GM18511 (cell line): ENCODE measurements around the gene MTA3.

Source experiments
- ATAC-seq: cut with Tn5 transposase; IDR thresholded peaks from one replicate; pipeline ENCODE4 v1.9.1; 2021; ENCODE audit warnings: mild to moderate bottlenecking, moderate library complexity; ENCODE audit not compliant: unreplicated experiment

The MTA3 gene

DNA sequence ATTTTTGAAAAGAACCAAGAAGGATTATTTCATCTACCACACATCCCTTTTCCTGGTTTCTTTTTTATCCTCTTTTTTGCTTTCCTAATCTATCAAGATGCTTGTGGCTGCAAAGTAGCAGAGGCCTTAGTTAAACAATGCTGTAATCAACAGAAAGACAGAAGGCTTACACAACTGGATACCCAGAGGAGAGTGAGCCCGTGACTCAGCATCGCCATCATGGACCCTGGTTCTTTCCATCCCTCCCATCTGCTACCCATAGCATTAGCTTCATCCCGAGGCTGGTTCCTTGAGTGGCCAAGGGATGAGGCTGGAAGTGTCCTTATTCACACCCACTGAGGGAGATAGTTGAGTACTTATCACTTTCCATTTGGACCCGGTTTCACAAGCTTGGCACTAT is 231.4 kb downstream of the MTA3 start:
- no peak for ATAC-seq

DNA sequence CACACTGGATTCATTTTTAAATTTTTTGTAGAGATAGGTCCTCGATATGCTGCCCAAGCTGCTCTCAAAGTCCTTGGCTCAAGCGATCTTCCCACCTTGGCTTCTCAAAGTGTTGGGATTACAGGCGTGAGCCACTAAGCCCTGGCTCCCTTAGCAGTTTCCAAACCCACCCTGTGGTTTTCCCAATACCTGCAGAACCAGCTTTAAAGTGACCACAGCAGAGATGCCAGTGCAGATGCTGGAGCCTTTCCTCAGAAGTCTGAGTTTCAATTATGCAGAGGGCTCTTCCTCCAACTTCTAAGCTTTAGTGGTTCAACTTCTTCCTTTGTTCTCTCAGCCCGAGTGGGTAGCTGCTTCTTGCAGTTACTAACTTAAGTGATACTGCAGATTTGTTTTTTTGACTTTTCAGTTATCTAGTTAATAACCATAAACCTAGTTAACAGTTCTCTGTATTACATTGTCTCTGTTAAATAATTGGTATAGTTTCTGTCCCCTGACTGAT is 232.1 kb downstream of the MTA3 start:
- no peak for ATAC-seq

DNA sequence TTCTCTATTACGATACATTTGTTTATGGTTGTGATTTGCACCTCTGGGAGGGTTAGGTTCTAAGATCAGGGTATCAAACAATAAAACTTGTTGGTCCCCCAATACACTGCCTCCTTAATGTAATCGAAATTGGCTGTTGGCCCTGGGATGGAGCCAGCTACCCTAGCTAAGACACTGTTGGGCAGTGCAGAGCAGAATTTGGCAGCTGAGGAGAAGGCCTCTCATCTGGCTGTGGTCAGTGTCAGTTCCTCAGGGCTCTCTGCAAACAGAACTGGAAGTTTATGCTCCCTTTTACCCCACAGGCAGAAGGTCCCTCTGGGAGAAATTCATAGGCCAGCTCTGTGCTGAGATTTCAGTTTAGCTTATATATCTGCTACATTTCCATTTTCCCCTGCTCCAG is 232.5 kb downstream of the MTA3 start:
- no peak for ATAC-seq

DNA sequence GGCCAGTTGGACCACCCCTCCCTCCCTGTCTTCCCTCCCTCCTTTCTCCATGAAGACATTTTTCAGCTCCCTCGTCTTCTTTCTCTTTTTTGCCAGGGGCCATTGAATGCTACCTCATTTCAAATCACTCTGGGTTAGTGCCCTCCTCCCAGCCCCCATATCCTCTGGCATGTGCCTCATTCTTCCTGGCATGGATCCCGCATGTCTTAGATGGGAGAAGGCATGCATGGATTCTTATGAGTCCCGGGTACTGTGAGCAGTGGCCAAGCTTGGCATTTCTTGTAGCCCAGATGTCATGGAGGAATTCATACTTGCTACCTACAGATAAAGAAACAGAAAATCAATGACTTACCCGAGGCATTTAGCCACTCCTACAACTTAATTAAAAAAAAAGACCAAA is 232.9 kb downstream of the MTA3 start:
- ATAC-seq = no peak

DNA sequence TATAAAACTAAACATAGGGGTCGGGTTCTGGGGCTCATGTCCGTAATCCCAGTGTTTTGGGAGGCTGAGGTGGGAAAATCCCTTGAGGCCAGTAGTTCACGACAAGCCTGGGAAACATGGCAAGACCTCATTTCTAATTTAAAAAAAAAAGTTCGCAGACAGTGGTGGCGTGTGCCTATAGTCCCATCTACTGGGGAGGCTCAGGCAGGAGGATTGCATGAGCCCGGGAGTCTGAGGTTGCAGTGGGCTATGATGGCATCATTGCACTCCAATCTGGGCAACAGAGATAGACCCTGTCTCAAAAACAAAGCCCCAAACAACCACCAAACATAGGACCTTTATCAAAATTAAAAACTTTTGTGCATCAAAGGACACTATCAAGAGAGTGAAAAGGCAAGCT is 233.7 kb downstream of the MTA3 start:
- ATAC-seq = no peak

DNA sequence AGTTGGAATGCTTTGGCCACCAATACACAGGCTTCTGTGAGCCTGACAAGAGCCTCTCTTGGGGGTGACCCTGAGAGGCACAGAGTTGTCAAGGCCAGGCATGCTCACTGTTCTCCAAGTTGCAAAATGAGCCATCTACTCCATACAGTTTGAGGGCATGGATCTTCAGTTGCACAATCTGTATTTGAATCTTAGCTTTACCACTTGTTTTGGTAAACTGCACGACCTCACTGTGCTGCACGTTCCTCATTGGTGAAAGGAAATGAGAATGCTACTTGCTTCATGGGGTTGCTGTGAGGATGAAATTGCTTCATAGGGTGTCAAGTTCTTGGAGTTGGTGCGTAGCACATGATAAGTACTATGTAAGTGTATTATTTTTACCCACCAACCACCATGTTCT is 235.9 kb downstream of the MTA3 start:
- no peak for ATAC-seq

DNA sequence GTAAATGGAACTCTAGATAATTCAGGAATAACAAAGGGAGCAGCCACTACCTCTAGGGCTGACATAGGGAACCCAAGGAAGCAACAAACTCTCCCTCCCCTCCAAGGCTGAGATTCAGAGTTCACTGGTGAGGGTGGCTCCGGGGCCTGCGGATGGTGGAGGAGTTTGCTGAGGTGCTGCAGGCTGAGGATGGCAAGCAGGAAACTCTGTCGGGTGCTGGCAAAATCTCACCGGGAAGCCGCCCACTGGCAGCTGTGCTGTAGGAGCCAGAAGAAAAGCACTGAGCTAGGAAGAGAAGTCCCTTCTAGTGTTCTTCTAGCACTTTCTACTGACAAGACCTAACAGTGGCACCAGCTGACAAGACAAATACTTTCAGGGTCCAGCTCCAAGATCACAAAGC is 236.5 kb downstream of the MTA3 start:
- no peak for ATAC-seq
